CD4-positive, CD25-positive, alpha-beta regulatory T cell (primary cell): ENCODE data around the gene ZNF678. TPM values are rescaled to one million over a fixed set of nuclear protein-coding genes. Genes with fewer than 3 reads are reported as not detected.

Source experiments
- ATAC-seq, 2 donors: fragments of 150-1000 bp; cut with Tn5 transposase; one replicate each; pipeline ENCODE4 v1.10.0; 2021; ENCODE audit warnings: low read depth in 2 of 2, moderate number of reproducible peaks in 2 of 2, moderate library complexity in 1 of 2
- DNase-seq, 3 donors: peaks; one replicate each; pipeline versions ENCODE4 v3.0.0 to v3.0.0-alpha.2; 2012 to 2022; ENCODE audit warnings: mixed read lengths in 1 of 3
- H3K27ac ChIP-seq: one replicate; pipeline ENCODE4 v1.7.0; 2013; ENCODE audit warnings: mild to moderate bottlenecking, low read length; ENCODE audit not compliant: insufficient read depth, poor library complexity, severe bottlenecking
- H3K27me3 ChIP-seq: one replicate; pipeline ENCODE4 v1.7.0; 2013; ENCODE audit warnings: low read length; ENCODE audit not compliant: control insufficient read depth, insufficient read depth
- H3K36me3 ChIP-seq: one replicate; pipeline ENCODE4 v1.7.0; 2013; ENCODE audit warnings: mild to moderate bottlenecking, low read length, moderate library complexity; ENCODE audit not compliant: control insufficient read depth, insufficient read depth
- H3K4me1 ChIP-seq: 2 replicates; pipeline ENCODE4 v1.7.0; 2013; ENCODE audit warnings: mild to moderate bottlenecking, low read length; ENCODE audit not compliant: insufficient read depth, control insufficient read depth, poor library complexity, severe bottlenecking
- H3K4me3 ChIP-seq: one replicate; pipeline ENCODE4 v1.7.0; 2013; ENCODE audit warnings: low read depth, mild to moderate bottlenecking, low read length, moderate library complexity
- H3K9me3 ChIP-seq, 2 experiments: 1 replicate in 1 of 2; 2 replicates in 1 of 2; pipeline ENCODE4 v1.7.0; 2013; ENCODE audit warnings: low read length in 2 of 2, mild to moderate bottlenecking in 1 of 2, moderate library complexity in 1 of 2; ENCODE audit not compliant: control insufficient read depth in 2 of 2
- H3K27ac Mint-ChIP-seq, 3 donors: one replicate each; pipeline ENCODE4 v1.8.0; 2020 to 2022; ENCODE audit warnings: mild to moderate bottlenecking in 3 of 3, mixed read lengths in 3 of 3, moderate library complexity in 2 of 3
- H3K27me3 Mint-ChIP-seq: one replicate; pipeline ENCODE4 v1.8.0; 2022; ENCODE audit warnings: mild to moderate bottlenecking, mixed read lengths
- H3K36me3 Mint-ChIP-seq: one replicate; pipeline ENCODE4 v1.8.0; 2020; ENCODE audit warnings: mixed read lengths
- H3K4me1 Mint-ChIP-seq, 4 donors: one replicate each; pipeline ENCODE4 v1.8.0; 2020 to 2022; ENCODE audit warnings: mixed read lengths in 4 of 4, mild to moderate bottlenecking in 1 of 4
- H3K4me3 Mint-ChIP-seq, 4 donors: one replicate each; pipeline ENCODE4 v1.8.0; 2020 to 2022; ENCODE audit warnings: mild to moderate bottlenecking in 4 of 4, mixed read lengths in 4 of 4, moderate library complexity in 3 of 4
- H3K9me3 Mint-ChIP-seq, 7 donors: one replicate each; pipeline ENCODE4 v1.8.0; 2020 to 2022; ENCODE audit warnings: mixed read lengths in 7 of 7, mild to moderate bottlenecking in 3 of 7, moderate library complexity in 2 of 7
- polyA plus RNA-seq, 4 donors: library from polyadenylated mRNA; unstranded; fragments of 300-500 nt; fragmentation: Illumina TruSeq; gene quantifications; one replicate each; pipeline ENCODE4 v1.2.3, GENCODE V29; 2021
- total RNA-seq: library from RNA; stranded (reverse); gene quantifications from one replicate; pipeline ENCODE4 v1.2.3, GENCODE V29; 2022

ZNF678 gene
- total and polyA plus RNA-seq, 5 donors from 2014 or later = 2.4 to 9.9 (median 3.9) TPM

GRCh38 chr1:227562933-227563323 is 428 bp upstream of the ZNF678 start:
- peaks cover 2% of the 10 kb centered on the region for H3K27me3 ChIP-seq
- Mint-ChIP-seq H3K27me3 (peaks cover 37% of the 10 kb centered on the region), H3K27ac (peak overlapping the region; percentile 26 to 93 (median 92)), H3K4me3 (peak overlapping the region; percentile 86 to 93 (median 88)), H3K36me3 (peaks cover 13% of the 10 kb centered on the region), H3K9me3 (peaks cover 0 to 9% (median 0%) of the 10 kb centered on the region in 7 donors), H3K4me1 (peaks cover 0 to 48% (median 25%) of the 10 kb centered on the region in 4 donors)
- DNase-seq (no peak), ATAC-seq (no peak)
- H3K36me3 ChIP-seq = no peaks in the 10 kb centered on the region
- H3K4me1 ChIP-seq = peaks cover 12% of the 10 kb centered on the region
- H3K4me3 ChIP-seq = peak overlapping the region; percentile 93
- H3K9me3 ChIP-seq = no peaks in the 10 kb centered on the region
- H3K27ac ChIP-seq = no peak overlapping the region

- ATAC-seq = no peak
- no peak overlapping the region for H3K27ac Mint-ChIP-seq
- H3K4me1 ChIP-seq = peaks cover 12% of the 10 kb centered on the region
Observed at GRCh38 chr1:227567256-227567655, 3.9 kb downstream of the ZNF678 start.

GRCh38 chr1:227568593-227568992 is 5.2 kb downstream of the ZNF678 start:
- Histone ChIP-seq H3K27me3 (no peaks in the 10 kb centered on the region), H3K27ac (no peak overlapping the region), H3K4me1 (peaks cover 12% of the 10 kb centered on the region), H3K4me3 (no peak overlapping the region), H3K9me3 (peaks cover 0 to 12% of the 10 kb centered on the region in 2 experiments), H3K36me3 (peaks cover 2% of the 10 kb centered on the region)
- ATAC-seq = no peak
- H3K36me3 Mint-ChIP-seq = peaks cover 22% of the 10 kb centered on the region
- H3K4me1 Mint-ChIP-seq = peaks cover 20 to 48% (median 33%) of the 10 kb centered on the region in 4 donors
- H3K27me3 Mint-ChIP-seq = no peaks in the 10 kb centered on the region
- no peak for DNase-seq
- H3K9me3 Mint-ChIP-seq = peaks cover 0 to 8% (median 0%) of the 10 kb centered on the region in 7 donors
- peak overlapping the region in 1 of 3 donors; percentile 2 for H3K27ac Mint-ChIP-seq
- peak overlapping the region in 1 of 4 donors; percentile 1 for H3K4me3 Mint-ChIP-seq

More at GRCh38 chr1:227567256-227567655, 3.9 kb downstream of the ZNF678 start:
- H3K9me3 ChIP-seq = peaks cover 0 to 4% of the 10 kb centered on the region in 2 experiments
- Mint-ChIP-seq H3K9me3 (peaks cover 0 to 3% (median 0%) of the 10 kb centered on the region in 7 donors), H3K4me3 (no peak overlapping the region), H3K4me1 (peaks cover 15 to 49% (median 35%) of the 10 kb centered on the region in 4 donors), H3K27me3 (peaks cover 10% of the 10 kb centered on the region), H3K36me3 (peaks cover 19% of the 10 kb centered on the region)
- no peak overlapping the region for H3K27ac ChIP-seq
- no peak overlapping the region for H3K4me3 ChIP-seq
- DNase-seq = no peak
- no peaks in the 10 kb centered on the region for H3K36me3 ChIP-seq
- H3K27me3 ChIP-seq = no peaks in the 10 kb centered on the region

- Histone ChIP-seq H3K36me3 (peaks cover 2% of the 10 kb centered on the region), H3K27ac (no peak overlapping the region), H3K4me1 (no peaks in the 10 kb centered on the region), H3K27me3 (no peaks in the 10 kb centered on the region), H3K9me3 (peaks cover 6 to 20% of the 10 kb centered on the region in 2 experiments), H3K4me3 (no peak overlapping the region)
- H3K9me3 Mint-ChIP-seq = peaks cover 4 to 34% (median 13%) of the 10 kb centered on the region in 7 donors
- DNase-seq (no peak), ATAC-seq (no peak)
- H3K27ac Mint-ChIP-seq = peak overlapping the region in 2 of 3 donors; percentile 3 to 72
- no peak overlapping the region for H3K4me3 Mint-ChIP-seq
- no peaks in the 10 kb centered on the region for H3K27me3 Mint-ChIP-seq
- H3K4me1 Mint-ChIP-seq = peaks cover 25 to 48% (median 34%) of the 10 kb centered on the region in 4 donors
- peaks cover 44% of the 10 kb centered on the region for H3K36me3 Mint-ChIP-seq
Observed at GRCh38 chr1:227572752-227573151, 9.4 kb downstream of the ZNF678 start.

GRCh38 chr1:227574926-227575325 is 11.6 kb downstream of the ZNF678 start:
- no peak overlapping the region for H3K4me3 ChIP-seq
- no peak overlapping the region for H3K4me3 Mint-ChIP-seq
- DNase-seq (no peak), ATAC-seq (no peak)
- peaks cover 2% of the 10 kb centered on the region for H3K36me3 ChIP-seq
- H3K36me3 Mint-ChIP-seq = peaks cover 54% of the 10 kb centered on the region
- peaks cover 4 to 45% (median 15%) of the 10 kb centered on the region in 7 donors for H3K9me3 Mint-ChIP-seq
- H3K27me3 Mint-ChIP-seq = no peaks in the 10 kb centered on the region
- no peak overlapping the region for H3K27ac Mint-ChIP-seq
- H3K9me3 ChIP-seq = peaks cover 17 to 41% of the 10 kb centered on the region in 2 experiments
- no peak overlapping the region for H3K27ac ChIP-seq
- peaks cover 16 to 43% (median 32%) of the 10 kb centered on the region in 4 donors for H3K4me1 Mint-ChIP-seq
- H3K4me1 ChIP-seq = no peaks in the 10 kb centered on the region
- no peaks in the 10 kb centered on the region for H3K27me3 ChIP-seq

GRCh38 chr1:227576189-227576588 is 12.8 kb downstream of the ZNF678 start:
- peaks cover 2% of the 10 kb centered on the region for H3K36me3 ChIP-seq
- no peak overlapping the region for H3K27ac ChIP-seq
- DNase-seq = no peak
- Mint-ChIP-seq H3K4me1 (peaks cover 15 to 40% (median 25%) of the 10 kb centered on the region in 4 donors), H3K9me3 (peaks cover 4 to 46% (median 15%) of the 10 kb centered on the region in 7 donors), H3K4me3 (no peak overlapping the region), H3K27me3 (no peaks in the 10 kb centered on the region), H3K36me3 (peaks cover 56% of the 10 kb centered on the region), H3K27ac (no peak overlapping the region)
- peaks cover 17 to 45% of the 10 kb centered on the region in 2 experiments for H3K9me3 ChIP-seq
- ATAC-seq = no peak
- H3K4me1 ChIP-seq = no peaks in the 10 kb centered on the region
- no peaks in the 10 kb centered on the region for H3K27me3 ChIP-seq
- no peak overlapping the region for H3K4me3 ChIP-seq

GRCh38 chr1:227577500-227577899 is 14.1 kb downstream of the ZNF678 start:
- no peaks in the 10 kb centered on the region for H3K27me3 Mint-ChIP-seq
- Histone ChIP-seq H3K4me3 (no peak overlapping the region), H3K9me3 (peaks cover 17 to 44% of the 10 kb centered on the region in 2 experiments), H3K36me3 (peaks cover under 1% of the 10 kb centered on the region), H3K4me1 (no peaks in the 10 kb centered on the region), H3K27me3 (no peaks in the 10 kb centered on the region), H3K27ac (no peak overlapping the region)
- H3K4me3 Mint-ChIP-seq = peak overlapping the region in 1 of 4 donors; percentile 18
- H3K36me3 Mint-ChIP-seq = peaks cover 56% of the 10 kb centered on the region
- H3K9me3 Mint-ChIP-seq = peaks cover 4 to 49% (median 16%) of the 10 kb centered on the region in 7 donors
- H3K4me1 Mint-ChIP-seq = peaks cover 15 to 40% (median 24%) of the 10 kb centered on the region in 4 donors
- DNase-seq (no peak), ATAC-seq (no peak)
- no peak overlapping the region for H3K27ac Mint-ChIP-seq

- H3K9me3 Mint-ChIP-seq = peaks cover 0 to 41% (median 13%) of the 10 kb centered on the region in 7 donors
- Histone ChIP-seq H3K4me1 (no peaks in the 10 kb centered on the region), H3K9me3 (peaks cover 24 to 69% of the 10 kb centered on the region in 2 experiments), H3K27ac (no peak overlapping the region), H3K4me3 (no peak overlapping the region), H3K27me3 (no peaks in the 10 kb centered on the region), H3K36me3 (no peaks in the 10 kb centered on the region)
- ATAC-seq (no peak), DNase-seq (no peak)
- H3K27me3 Mint-ChIP-seq = no peaks in the 10 kb centered on the region
- H3K4me3 Mint-ChIP-seq = no peak overlapping the region
- H3K27ac Mint-ChIP-seq = no peak overlapping the region
- peaks cover 0 to 13% (median 8%) of the 10 kb centered on the region in 4 donors for H3K4me1 Mint-ChIP-seq
- H3K36me3 Mint-ChIP-seq = peaks cover 41% of the 10 kb centered on the region
Observed at GRCh38 chr1:227583354-227583753, 20.0 kb downstream of the ZNF678 start.
